GM21723 (cell line): ENCODE data around the gene SPATS2L.

Source experiments
- ATAC-seq: cut with Tn5 transposase; IDR thresholded peaks from one replicate; pipeline ENCODE4 v1.9.1; 2021; ENCODE audit warnings: mild to moderate bottlenecking, moderate library complexity; ENCODE audit not compliant: unreplicated experiment

The SPATS2L gene

GRCh38 chr2:200348897-200349563, 42.5 kb downstream of the SPATS2L start:
- no peak for ATAC-seq

- no peak for ATAC-seq
Observed at GRCh38 chr2:200349868-200350267, 43.4 kb downstream of the SPATS2L start.

DNA sequence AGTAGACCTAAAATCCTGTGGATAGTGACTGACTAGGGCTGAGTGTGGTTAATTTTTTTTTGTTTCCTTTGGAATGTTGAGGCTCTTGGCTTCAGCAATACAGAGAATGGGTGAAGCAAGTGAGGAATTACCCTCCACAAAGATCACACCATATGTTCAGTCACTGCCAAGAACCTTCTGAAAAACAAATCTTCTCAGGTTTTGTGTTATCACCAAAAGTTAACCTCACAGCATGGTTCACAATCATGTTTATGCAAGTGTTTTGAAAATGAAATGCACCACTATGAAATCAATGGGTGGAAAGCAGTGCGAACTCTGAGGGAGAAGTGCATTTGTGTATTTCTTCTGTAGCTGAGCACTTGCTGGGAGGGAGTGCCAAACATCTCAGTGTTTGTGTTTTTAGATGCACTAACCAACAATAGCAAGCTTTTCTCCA, 44.4 kb downstream of the SPATS2L start:
- no peak for ATAC-seq

DNA sequence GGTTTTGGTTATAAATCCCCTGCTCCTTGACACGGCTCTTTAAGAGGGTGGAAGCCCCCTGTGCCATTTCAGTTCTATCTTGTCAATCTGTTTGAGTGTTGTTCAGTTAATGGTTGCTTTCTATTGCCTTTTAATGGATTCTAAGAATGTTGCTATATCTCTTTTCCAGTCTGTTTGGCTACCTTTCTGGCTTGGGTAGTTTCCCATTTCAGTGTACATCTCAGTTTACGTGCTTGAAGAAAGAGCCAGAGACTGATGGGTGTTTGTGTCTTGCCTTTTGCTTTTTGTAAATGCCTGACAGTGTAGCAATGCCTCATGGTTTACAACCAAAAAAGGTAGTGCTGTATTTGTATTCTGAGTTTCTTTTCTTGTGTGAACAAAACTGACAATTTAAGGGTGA, 45.3 kb downstream of the SPATS2L start:
- no peak for ATAC-seq

DNA sequence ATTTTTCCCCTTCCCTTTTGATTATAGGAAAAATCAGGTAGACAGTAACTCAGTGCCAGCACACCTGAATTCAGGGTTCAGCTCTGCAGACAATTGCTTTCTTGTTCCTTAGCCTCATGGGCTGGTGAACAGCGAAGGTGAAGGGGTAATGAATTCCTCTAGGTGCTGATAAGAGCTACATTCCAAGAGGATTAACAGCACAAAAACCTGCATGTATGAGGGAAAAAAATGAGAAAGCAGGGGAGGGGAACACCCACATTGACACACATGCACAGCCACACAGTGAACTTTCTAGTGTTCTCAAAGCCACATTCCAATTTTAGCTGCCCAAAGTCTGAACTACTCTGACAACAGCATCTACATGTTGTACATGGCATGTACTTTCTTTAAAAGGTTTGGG, 46.1 kb downstream of the SPATS2L start:
- ATAC-seq: no peak

DNA sequence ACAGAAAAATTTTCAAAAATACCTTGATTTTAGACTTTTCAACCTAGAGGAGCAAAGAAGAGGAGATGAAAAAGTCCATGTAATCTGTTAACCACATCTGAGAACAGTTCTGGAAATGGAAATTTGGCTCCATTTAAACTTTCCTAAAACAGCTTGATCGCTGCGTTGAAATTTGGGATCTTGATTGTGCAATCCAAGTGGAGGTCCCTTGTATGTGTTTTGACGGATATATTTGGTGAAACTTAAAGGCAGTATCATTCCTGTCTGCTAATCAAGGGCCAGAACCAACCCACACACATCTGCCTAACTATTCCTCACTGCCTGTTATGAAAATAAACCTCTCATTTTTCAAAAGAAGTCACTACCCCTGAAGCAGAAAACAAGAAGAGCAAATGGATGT, 46.6 kb downstream of the SPATS2L start:
- ATAC-seq: no peak

- ATAC-seq: no peak
Observed at GRCh38 chr2:200353874-200354273, 47.4 kb downstream of the SPATS2L start.

DNA sequence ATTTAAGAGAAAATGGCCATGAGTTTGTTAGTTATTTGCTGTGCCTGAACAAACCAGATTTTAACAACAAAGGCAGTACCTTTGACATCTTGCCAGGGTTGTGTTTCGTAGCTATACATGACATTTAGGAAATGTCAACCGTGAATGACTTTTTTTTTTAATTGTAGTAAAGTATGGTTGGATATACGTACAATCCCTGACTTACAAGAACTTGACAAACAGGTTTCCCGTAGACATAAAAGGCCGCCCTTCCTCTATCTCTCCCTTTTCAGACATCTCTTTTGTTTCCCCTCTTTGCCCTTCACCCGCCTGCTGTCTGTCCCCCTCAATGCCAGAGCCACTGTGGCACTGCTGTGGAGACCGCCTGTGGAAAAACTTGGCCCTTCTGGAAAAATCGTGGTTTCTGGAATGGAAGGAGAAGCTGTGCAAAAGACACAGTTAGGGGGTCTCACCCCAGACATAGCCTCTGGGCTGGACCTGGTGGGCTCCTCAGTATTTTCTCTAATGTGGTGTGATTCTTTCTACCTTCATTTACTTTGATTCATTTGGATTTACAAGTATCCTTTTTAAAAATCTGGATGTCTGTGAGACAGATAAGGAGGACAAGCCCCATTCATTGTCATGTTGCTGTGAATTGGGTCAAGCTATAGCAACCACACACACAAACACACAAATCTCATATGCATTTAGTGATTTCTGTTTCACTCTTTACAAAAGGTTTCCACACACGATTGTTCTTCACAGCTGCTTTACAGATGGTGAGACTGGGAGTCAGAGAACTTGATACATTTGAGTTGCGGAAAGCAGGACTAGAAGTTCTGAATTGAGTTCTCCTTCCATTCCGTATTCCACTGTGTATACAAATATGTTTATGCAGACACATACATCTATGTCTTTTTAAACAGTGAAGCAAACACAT, 48.6 kb downstream of the SPATS2L start:
- no peak for ATAC-seq

DNA sequence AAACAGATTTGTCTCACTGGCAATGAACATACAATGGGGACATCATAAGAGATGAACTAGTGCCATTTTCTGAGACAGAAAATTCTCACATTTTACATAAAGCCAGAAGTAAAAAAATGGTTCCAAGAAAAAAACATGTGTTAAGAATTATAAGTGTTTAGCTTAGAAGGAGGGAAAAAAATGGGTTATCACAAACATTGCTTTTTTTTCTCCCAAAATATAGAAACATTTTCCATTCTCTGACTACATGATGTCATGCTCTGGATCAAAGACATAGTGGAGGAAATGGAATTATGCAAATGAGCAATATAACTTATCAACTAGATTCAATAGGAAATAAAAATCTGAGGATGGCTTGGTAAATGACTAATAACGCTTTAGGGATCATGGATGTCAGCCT, 49.8 kb downstream of the SPATS2L start:
- no peak for ATAC-seq

DNA sequence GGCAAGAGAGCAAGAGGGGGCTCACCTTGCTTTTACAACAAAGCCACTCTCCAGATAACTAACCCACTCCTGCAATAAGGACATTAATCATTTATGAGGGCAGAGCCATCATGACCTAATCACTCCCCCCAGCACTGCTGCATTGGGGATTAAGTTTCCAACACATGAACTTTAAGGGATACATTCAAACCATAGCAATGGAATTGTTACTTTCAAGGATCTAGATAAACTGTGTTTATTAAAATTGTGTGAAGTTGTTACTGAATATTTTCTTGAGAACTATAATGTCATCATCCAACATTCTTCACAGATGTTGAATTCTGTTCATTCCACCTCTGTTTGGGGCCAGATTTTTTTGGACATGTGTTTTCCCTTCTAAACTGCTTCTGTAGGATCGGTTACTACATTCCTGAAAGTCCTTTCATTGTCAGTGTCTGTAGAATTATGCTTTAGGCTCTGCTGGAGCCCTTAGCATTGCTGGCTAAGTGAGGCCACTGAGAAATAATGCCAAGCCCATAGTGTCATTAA, 50.4 kb downstream of the SPATS2L start:
- no peak for ATAC-seq

DNA sequence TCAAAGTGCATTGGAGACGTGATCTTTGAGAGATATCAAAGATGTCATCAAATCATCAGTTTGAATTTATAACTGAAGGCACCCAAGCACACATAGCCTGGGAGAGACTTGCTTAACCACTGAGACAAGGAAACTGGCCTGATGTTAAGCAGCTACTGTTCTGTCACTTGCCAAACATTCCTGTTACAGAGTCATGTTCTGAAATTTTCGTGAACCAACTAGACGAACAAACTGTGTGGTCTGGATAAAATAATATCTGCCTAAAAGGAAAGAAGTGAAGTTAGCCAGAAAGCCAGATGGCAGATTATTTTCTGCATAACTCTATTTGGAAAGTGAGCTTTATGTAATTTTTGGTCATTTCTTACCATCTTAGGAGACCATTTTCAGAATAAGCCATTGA, 51.4 kb downstream of the SPATS2L start:
- ATAC-seq: no peak

GRCh38 chr2:200359552-200359951, 53.1 kb downstream of the SPATS2L start:
- ATAC-seq: no peak

DNA sequence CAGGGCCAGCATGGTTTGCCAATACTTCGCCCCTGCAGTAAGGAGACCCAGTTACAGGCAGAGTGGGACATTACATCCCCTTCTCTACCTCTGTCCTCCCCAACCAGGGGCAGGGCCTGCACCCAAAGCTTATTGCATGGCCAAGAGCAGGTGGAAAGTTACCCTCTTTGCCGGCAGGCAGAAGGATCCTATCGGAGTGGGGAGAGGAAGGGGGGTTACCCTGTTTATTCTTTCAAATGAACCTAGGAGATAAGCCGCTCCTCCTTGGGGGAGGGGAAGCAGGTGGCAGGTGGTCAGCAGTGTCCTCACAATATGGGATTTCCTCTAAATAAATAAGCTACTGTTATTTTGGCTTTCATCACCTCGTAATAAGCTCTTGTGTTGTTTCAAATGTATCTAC, 53.9 kb downstream of the SPATS2L start:
- no peak for ATAC-seq

DNA sequence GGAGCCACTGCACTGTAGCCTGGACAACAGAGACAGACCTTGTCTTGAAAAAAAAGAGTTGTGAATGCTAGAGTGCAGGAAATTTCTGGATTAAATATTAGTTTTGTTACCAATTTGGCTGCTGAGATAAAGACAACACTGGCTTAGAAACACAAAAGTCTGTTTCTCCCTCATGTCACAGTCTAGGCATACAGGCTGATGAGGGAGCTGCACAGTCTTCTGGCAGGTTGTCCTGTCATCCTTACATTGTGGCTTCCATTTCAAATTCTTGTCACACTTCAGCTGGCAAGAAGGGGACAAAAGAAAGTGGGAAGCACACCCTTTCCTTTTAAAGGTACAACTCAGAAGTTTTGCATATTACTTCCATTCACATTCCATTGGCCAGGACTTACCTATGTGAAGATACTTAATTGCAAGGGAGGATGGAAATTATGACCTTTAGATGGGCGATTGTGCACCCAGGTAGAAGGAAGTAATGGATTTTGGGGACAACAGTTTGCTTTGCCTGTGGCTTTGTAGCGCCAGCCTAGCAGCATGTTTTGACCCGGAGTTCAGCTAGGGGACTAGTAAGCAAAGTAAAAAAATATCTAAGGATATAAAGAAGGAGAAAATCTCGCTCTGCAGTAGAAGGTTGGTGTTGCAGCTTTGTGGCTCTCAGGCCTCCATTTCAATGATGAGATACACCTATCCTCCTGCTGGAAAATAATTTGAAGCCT, 55.9 kb downstream of the SPATS2L start:
- ATAC-seq: no peak

DNA sequence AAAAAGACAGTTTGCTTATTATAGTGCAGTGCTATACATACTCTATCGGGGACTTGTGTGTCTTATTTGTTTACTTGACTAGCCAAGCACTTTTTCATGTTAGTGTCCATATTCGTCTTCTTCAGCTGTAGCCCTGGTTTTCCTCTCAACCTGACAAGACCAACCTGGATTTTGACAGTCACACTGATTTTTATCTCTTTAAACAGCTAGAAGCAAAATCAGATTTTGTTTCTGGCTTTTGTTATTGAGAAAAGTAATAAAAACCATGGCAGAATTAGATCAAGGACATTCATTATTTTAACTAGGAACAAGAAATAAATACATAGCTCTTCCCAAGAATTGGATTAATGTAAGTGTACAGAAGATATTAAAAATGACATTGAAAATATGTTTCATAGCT, 56.8 kb downstream of the SPATS2L start:
- ATAC-seq: no peak

DNA sequence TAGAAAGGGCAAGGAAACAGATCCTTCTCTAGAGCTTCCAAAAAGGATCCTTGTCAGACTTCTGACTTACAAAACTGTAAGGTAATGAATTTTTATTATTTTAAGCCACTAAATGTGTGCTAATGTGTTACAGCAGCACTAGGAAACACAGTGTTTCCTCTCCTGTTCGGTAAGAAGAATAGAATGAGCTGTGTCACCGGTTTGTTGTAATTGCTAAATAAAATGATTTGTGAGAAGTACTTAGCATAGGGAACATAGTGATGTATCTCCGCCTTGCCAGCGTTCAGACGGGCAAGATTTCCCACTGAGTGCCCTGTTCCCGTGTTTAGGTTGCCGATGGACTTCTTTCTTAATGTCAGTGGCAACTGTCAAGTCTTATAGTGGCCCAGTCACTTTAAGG, 57.6 kb downstream of the SPATS2L start:
- ATAC-seq: no peak

- ATAC-seq: no peak
Observed at GRCh38 chr2:200364620-200365019, 58.1 kb downstream of the SPATS2L start.

DNA sequence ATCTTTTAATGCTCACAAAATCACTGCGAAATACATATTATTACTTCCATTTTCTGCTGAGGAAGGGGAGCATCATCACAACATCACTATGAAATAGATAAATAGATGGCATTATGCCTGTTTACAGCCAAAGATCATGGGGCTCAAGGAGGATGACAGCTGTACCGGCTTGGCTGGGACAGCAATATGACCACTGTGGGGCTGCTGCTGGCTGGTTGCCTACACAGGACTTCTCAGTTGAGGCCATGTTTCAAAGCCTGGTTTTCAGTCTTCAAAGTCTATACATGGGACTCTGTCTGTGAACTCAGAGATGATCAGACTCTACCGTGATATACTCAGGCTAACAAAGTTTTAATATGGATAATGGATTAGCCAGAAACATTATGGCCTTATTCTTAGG, 58.7 kb downstream of the SPATS2L start:
- no peak for ATAC-seq

DNA sequence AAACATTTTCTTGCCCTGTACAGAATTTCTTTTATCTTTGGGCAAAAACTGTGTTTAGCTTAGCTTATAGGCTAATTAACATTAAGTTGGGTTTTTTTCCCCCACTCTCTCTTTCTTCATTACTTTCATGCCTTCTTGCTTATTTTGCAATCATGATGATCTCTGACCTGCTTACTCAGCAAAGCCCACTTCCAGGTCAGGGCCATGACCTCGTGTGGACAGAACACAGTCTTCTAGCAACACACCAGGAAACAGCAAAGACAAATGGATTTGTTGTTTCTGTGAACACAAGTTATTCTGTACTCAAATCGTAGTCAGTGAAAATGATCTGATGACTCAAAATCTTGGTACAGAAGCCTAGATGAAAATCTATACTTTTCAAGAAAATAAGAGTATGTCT, 60.7 kb downstream of the SPATS2L start:
- no peak for ATAC-seq

DNA sequence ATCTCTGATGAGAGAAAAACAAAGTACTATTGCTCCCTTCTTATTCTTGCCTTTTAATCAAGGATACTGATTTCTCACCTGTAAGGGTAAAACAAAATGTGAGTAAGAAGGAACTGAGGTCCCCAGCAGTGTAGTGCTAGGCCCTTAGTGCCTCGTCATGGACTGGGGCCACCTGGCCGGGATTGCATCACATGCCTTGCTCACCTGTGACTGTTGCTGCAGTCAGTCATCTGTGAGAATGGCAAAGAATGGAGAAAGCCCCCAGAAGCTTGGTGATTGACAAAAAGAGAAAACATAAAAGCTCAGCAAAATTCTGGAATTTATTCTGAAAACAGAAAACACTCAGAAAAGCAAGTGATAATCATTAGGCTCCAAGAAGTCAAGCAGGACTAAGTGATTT, 63.4 kb downstream of the SPATS2L start:
- no peak for ATAC-seq

DNA sequence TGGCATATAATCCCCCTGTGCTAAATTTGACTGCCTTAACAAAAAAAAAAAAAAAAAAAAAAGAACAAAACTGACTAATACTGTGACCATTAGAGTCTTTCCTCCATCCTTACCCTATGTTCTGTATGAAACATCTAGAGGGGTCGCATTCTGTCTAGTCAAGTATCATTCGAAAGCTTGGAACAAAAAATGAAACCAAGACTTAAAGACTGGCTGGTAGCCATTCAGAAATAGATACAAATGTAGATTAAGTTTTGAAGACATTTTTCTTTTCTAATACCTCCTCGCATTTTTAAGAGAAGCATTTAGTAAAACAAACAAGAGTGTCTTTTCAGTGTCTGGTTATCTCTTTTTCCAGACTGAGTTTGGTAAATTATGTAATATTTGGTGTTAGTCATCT, 66.7 kb downstream of the SPATS2L start:
- ATAC-seq: no peak
